Measurements from ENCODE around the gene SH3BP4.

DNA sequence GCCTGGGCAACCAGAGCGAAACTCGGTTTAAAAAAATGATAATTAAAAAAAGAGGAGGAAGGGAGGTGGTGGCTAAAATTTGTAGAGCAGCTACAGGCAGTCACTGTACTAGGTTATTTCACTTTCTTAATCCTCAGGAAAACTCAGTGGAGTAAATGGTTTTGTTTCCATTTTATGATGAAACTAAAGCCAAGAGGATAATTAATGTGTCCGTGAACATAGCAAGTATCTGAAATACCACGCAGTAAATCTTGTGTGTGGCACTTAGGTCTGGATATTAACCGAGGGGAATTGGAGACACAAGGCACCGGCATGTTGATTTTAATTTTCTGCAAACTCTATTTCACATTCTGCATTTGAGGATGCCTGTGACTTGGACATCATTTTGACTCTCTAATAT, 14.5 kb downstream of the SH3BP4 start:
- TF ChIP-seq, protein P1, sequence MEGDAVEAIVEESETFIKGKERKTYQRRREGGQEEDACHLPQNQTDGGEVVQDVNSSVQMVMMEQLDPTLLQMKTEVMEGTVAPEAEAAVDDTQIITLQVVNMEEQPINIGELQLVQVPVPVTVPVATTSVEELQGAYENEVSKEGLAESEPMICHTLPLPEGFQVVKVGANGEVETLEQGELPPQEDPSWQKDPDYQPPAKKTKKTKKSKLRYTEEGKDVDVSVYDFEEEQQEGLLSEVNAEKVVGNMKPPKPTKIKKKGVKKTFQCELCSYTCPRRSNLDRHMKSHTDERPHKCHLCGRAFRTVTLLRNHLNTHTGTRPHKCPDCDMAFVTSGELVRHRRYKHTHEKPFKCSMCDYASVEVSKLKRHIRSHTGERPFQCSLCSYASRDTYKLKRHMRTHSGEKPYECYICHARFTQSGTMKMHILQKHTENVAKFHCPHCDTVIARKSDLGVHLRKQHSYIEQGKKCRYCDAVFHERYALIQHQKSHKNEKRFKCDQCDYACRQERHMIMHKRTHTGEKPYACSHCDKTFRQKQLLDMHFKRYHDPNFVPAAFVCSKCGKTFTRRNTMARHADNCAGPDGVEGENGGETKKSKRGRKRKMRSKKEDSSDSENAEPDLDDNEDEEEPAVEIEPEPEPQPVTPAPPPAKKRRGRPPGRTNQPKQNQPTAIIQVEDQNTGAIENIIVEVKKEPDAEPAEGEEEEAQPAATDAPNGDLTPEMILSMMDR (conservative IDR thresholded peaks at IDR 0.05 in 1 of 2, IDR thresholded peaks at IDR 0.05 in 1 of 2; ENCODE audit: extremely low read depth in 1 of 2, insufficient read depth in 1 of 2, low read depth in 1 of 2, low read length in 2 of 2): no peak
- TF ChIP-seq EZH2 (IDR thresholded peaks at IDR 0.05; ENCODE audit: borderline replicate concordance, low read length): no peak

Measured in mammary epithelial cell (primary cell).